Glomerular visceral epithelial cell (primary cell): ENCODE results near the gene ADAT3.

ENCODE experiments used
- DNase-seq: peaks from one replicate; pipeline ENCODE4 v3.0.0-alpha.2; 2016; ENCODE audit errors: extremely low spot score

ADAT3 gene

GRCh38 chr19:1938071-1938470 is 32.9 kb downstream of the ADAT3 start:
- no peak for DNase-seq

GRCh38 chr19:1941146-1942077 is 36.2 kb downstream of the ADAT3 start, which contains the start of gene CSNK1G2:
Gene CSNK1G2 (plus strand): TSS chr19:1941172. CDS start chr19:1969773, 28,601 bp downstream.
- no peak for DNase-seq

GRCh38 chr19:1942078-1942933 is 37.1 kb downstream of the ADAT3 start:
- DNase-seq: peak; percentile 70

- DNase-seq: no peak
Measured at GRCh38 chr19:1942934-1943555, 37.8 kb downstream of the ADAT3 start.

GRCh38 chr19:1943661-1944087 is 38.5 kb downstream of the ADAT3 start:
- no peak for DNase-seq

- no peak for DNase-seq
Measured at GRCh38 chr19:1944088-1944915, 39.1 kb downstream of the ADAT3 start.

GRCh38 chr19:1944916-1945561 is 39.8 kb downstream of the ADAT3 start:
- DNase-seq: no peak

GRCh38 chr19:1945899-1946298 is 40.7 kb downstream of the ADAT3 start:
- DNase-seq: peak; percentile 36

- DNase-seq: no peak
Measured at GRCh38 chr19:1947651-1948209, 42.5 kb downstream of the ADAT3 start.

GRCh38 chr19:1949304-1950101 is 44.3 kb downstream of the ADAT3 start:
- DNase-seq: no peak

GRCh38 chr19:1950640-1951039 is 45.4 kb downstream of the ADAT3 start:
- DNase-seq: no peak

GRCh38 chr19:1952635-1953034 is 47.4 kb downstream of the ADAT3 start:
- no peak for DNase-seq

GRCh38 chr19:1953037-1953436 is 47.8 kb downstream of the ADAT3 start:
- no peak for DNase-seq

- no peak for DNase-seq
Measured at GRCh38 chr19:1953441-1954094, 48.4 kb downstream of the ADAT3 start.

GRCh38 chr19:1954532-1954933 is 49.3 kb downstream of the ADAT3 start:
- DNase-seq: no peak

GRCh38 chr19:1955171-1956121 is 50.2 kb downstream of the ADAT3 start:
- no peak for DNase-seq

GRCh38 chr19:1956122-1956494 is 50.9 kb downstream of the ADAT3 start:
- no peak for DNase-seq
